HL-60 (cell line): ENCODE data around the gene ATP5MC3.

ENCODE experiments used
- DNase-seq, 2 experiments: peaks; one replicate each; pipeline ENCODE4 v3.0.0-alpha.2; 2010 to 2020; ENCODE audit warnings: low read depth in 1 of 2, low spot score in 1 of 2
- H3K27ac ChIP-seq: fragments of 250-450 bp; sonication (Bioruptor Pico); replicated peaks from 2 replicates; pipeline ENCODE4 v1.5.1; 2020; ENCODE audit warnings: mild to moderate bottlenecking, moderate library complexity
- H3K27me3 ChIP-seq: fragments of 250-450 bp; sonication (Bioruptor Pico); 2 replicates; pipeline ENCODE4 v1.5.1; 2021; ENCODE audit warnings: mild to moderate bottlenecking, moderate library complexity; ENCODE audit not compliant: insufficient read depth, poor library complexity, severe bottlenecking
- H3K4me3 ChIP-seq: replicated peaks from 2 replicates; pipeline ENCODE4 v1.5.1; 2011; ENCODE audit warnings: mild to moderate bottlenecking, control low read depth, low read length; ENCODE audit not compliant: insufficient read depth
- CTCF ChIP-seq: IDR thresholded peaks from one replicate; pipeline ENCODE4 v1.5.1; 2011; ENCODE audit warnings: low read length, control low read depth, inconsistent platforms; ENCODE audit not compliant: insufficient read depth
- POLR2AphosphoS5 ChIP-seq: IDR thresholded peaks from 2 replicates; pipeline ENCODE4 v1.6.1; 2012; ENCODE audit warnings: low read depth
- microRNA-seq: library from miRNA; unstranded; fragments of <30 nt; microRNA quantifications from one replicate; pipeline ENCODE4, GENCODE V29; 2018

Gene ATP5MC3

DNA sequence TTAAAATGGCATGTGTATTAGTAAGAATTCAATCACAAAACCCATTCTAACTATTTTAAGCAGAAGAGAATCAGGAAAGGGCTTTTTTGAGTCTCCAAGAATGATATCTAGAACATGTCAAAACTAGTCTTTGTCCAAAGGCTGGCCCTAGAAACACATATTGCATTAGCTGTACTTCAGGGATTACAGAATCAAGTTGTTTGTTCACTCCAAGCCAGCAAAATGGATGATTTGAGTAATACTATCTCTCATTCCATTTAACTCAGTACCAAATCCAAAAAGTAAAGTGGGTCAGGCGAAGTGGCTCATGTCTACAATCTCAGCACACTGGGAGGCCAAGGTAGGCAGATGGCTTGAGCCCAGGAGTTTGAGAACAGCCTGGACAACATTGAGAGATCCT lies 54.8 kb downstream of the ATP5MC3 start:
- H3K27ac ChIP-seq: no peak overlapping the region
- no peak for DNase-seq
- H3K4me3 ChIP-seq: no peak overlapping the region
- H3K27me3 ChIP-seq: no peaks in the 10 kb centered on the region
- TF ChIP-seq POLR2AphosphoS5 (no peak), CTCF (no peak)

Small RNA genes within 50 kb of the gene (microRNA-seq; reads per million reads assigned to microRNA genes)
- 45.5 reads per million, percentile 59 among the genes with 10 or more reads in this experiment for gene MIR933
